Measurements from ENCODE around the gene RPAIN. TPM values are rescaled to one million over a fixed set of nuclear protein-coding genes. Genes with fewer than 3 reads are reported as not detected.

Gene RPAIN
- total RNA-seq, 1 experiment from 2014 or later = 49.3 TPM

GRCh38 chr17:5378566-5379207 is 41.3 kb upstream of the RPAIN start:
- H3K4me1 Mint-ChIP-seq (ENCODE audit: insufficient read depth, unreplicated experiment) = peaks cover 6% of the 10 kb centered on the region
- no TSS peak for BruUV-seq (replicated peaks)
- CTCF ChIA-PET = no interaction called here
- TF ChIP-seq, protein P1, sequence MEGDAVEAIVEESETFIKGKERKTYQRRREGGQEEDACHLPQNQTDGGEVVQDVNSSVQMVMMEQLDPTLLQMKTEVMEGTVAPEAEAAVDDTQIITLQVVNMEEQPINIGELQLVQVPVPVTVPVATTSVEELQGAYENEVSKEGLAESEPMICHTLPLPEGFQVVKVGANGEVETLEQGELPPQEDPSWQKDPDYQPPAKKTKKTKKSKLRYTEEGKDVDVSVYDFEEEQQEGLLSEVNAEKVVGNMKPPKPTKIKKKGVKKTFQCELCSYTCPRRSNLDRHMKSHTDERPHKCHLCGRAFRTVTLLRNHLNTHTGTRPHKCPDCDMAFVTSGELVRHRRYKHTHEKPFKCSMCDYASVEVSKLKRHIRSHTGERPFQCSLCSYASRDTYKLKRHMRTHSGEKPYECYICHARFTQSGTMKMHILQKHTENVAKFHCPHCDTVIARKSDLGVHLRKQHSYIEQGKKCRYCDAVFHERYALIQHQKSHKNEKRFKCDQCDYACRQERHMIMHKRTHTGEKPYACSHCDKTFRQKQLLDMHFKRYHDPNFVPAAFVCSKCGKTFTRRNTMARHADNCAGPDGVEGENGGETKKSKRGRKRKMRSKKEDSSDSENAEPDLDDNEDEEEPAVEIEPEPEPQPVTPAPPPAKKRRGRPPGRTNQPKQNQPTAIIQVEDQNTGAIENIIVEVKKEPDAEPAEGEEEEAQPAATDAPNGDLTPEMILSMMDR (IDR thresholded peaks at IDR 0.05; ENCODE audit: unreplicated experiment) = no peak
- intact Hi-C loops (cut with micrococcal nuclease) = no loop called here
- POLR2A ChIA-PET = interaction anchor here (0.8 to 2.6 kb wide), 2 partner anchors 8 to 14 kb away, joined by 3 to 10 read pairs; no protein-coding TSS in a partner anchor
- peaks cover 92% of the 10 kb centered on the region for H3K36me3 Mint-ChIP-seq (ENCODE audit: insufficient read depth, unreplicated experiment)
- H3K9me3 Mint-ChIP-seq (ENCODE audit: unreplicated experiment) = no peaks in the 10 kb centered on the region
- H3K27me3 Mint-ChIP-seq (ENCODE audit: insufficient read depth, unreplicated experiment) = no peaks in the 10 kb centered on the region
- no peak for DNase-seq (ENCODE audit: unreplicated experiment)
- peak overlapping the region; percentile 16 for H3K27ac Mint-ChIP-seq (ENCODE audit: low read depth, unreplicated experiment)
- no peak overlapping the region for H3K4me3 Mint-ChIP-seq (ENCODE audit: unreplicated experiment)

DNA sequence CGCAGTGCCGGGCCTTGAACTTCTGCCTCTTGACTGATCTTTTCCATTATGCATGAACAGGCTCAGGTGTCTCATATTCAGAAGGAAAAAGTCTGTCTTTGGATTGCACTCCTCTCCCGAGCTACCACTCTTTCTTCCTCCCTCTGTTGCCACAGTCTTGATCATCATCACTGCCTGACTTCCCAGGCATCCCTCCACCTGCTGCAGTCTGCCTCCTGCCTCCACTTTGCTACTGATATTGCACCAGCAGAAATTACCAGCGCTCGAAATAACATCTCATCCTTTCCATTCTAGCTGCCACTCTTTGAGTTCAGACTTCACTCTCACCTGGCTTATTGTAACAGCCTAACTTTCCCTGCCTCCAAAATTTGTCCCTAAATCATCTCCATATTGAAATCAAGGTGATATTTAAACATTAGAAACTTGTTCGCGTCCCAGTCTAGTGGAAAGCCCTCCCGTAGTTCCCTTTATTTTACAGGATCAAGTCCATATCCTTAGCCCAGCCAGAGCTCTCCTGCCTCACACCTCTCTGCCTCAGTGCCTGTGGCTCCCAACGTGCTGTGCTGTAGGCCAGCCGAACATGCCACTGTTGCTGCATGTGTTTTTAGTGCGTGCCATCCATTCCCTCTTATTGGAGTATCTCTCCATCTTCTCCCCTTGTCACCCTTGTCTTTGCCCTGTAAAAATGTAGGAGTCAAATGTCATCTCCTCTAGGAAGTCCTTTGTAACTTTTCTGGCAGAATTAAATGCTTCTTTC is 40.5 kb upstream of the RPAIN start:
- ChIA-PET POLR2A (interaction anchor here (0.8 to 1.4 kb wide), 3 partner anchors 11 to 34 kb away, joined by 3 to 5 read pairs (median 3); no protein-coding TSS in a partner anchor), CTCF (interaction anchor here (0.6 to 1.5 kb wide), 2 partner anchors 51 to 60 kb away, joined by 3 read pairs; partner anchors contain the start of gene C1QBP)
- Mint-ChIP-seq H3K27ac (ENCODE audit: low read depth, unreplicated experiment) (no peak overlapping the region), H3K27me3 (ENCODE audit: insufficient read depth, unreplicated experiment) (no peaks in the 10 kb centered on the region), H3K4me1 (ENCODE audit: insufficient read depth, unreplicated experiment) (peaks cover 6% of the 10 kb centered on the region), H3K36me3 (ENCODE audit: insufficient read depth, unreplicated experiment) (peaks cover 93% of the 10 kb centered on the region), H3K4me3 (ENCODE audit: unreplicated experiment) (no peak overlapping the region), H3K9me3 (ENCODE audit: unreplicated experiment) (no peaks in the 10 kb centered on the region)
- no peak for DNase-seq (ENCODE audit: unreplicated experiment)
- intact Hi-C loops (cut with micrococcal nuclease) = no loop called here
- TF ChIP-seq, protein P1 (IDR thresholded peaks at IDR 0.05; ENCODE audit: unreplicated experiment) = no peak
- BruUV-seq (replicated peaks) = no TSS peak

- POLR2A ChIA-PET = interaction anchor here (0.8 to 1.9 kb wide), 8 partner anchors 9 to 59 kb away, joined by 3 to 6 read pairs (median 4); partner anchors contain the start of genes C1QBP, NUP88 and RPAIN
- BruUV-seq (replicated peaks) = no TSS peak
- no peak overlapping the region for H3K27ac Mint-ChIP-seq (ENCODE audit: low read depth, unreplicated experiment)
Measured at GRCh38 chr17:5380491-5381135, 39.4 kb upstream of the RPAIN start.

More at GRCh38 chr17:5380491-5381135, 39.4 kb upstream of the RPAIN start:
- peaks cover 6% of the 10 kb centered on the region for H3K4me1 Mint-ChIP-seq (ENCODE audit: insufficient read depth, unreplicated experiment)
- TF ChIP-seq, protein P1 (IDR thresholded peaks at IDR 0.05; ENCODE audit: unreplicated experiment) = no peak
- H3K9me3 Mint-ChIP-seq (ENCODE audit: unreplicated experiment) = no peaks in the 10 kb centered on the region
- intact Hi-C loops (cut with micrococcal nuclease) = no loop called here
- H3K27me3 Mint-ChIP-seq (ENCODE audit: insufficient read depth, unreplicated experiment) = no peaks in the 10 kb centered on the region
- DNase-seq (ENCODE audit: unreplicated experiment) = no peak
- CTCF ChIA-PET = interaction anchor here (1.5 kb wide), 1 partner anchor 59 kb away, joined by 3 read pairs; the partner anchor contains the start of gene C1QBP
- H3K36me3 Mint-ChIP-seq (ENCODE audit: insufficient read depth, unreplicated experiment) = peaks cover 95% of the 10 kb centered on the region
- no peak overlapping the region for H3K4me3 Mint-ChIP-seq (ENCODE audit: unreplicated experiment)

Data from MCF 10A (cell line).